Osteocyte (in vitro differentiated cells): ENCODE results near the gene FANK1. TPM values are rescaled to one million over a fixed set of nuclear protein-coding genes. Genes with fewer than 3 reads are reported as not detected.
"Not testable (repeated sequence)": the region's sequence is repeated elsewhere in the genome, so short reads cannot be mapped to it uniquely, and the experiment has no call there.

Experiments
- DNase-seq: peaks from one replicate; pipeline ENCODE4 v3.0.0; 2021; ENCODE audit warnings: mixed read lengths; ENCODE audit not compliant: unreplicated experiment; ENCODE audit errors: extremely low spot score
- H3K27ac Mint-ChIP-seq: one replicate; pipeline ENCODE4 v1.8.0; 2021; ENCODE audit warnings: mild to moderate bottlenecking, mixed read lengths; ENCODE audit not compliant: unreplicated experiment
- H3K27me3 Mint-ChIP-seq: one replicate; pipeline ENCODE4 v1.8.0; 2021; ENCODE audit warnings: mixed read lengths; ENCODE audit not compliant: unreplicated experiment
- H3K36me3 Mint-ChIP-seq: one replicate; pipeline ENCODE4 v1.8.0; 2021; ENCODE audit warnings: mixed read lengths; ENCODE audit not compliant: unreplicated experiment
- H3K4me1 Mint-ChIP-seq: one replicate; pipeline ENCODE4 v1.8.0; 2021; ENCODE audit warnings: mixed read lengths; ENCODE audit not compliant: unreplicated experiment
- H3K4me3 Mint-ChIP-seq: one replicate; pipeline ENCODE4 v1.8.0; 2021; ENCODE audit warnings: mild to moderate bottlenecking, moderate library complexity, mixed read lengths; ENCODE audit not compliant: unreplicated experiment
- H3K9me3 Mint-ChIP-seq: one replicate; pipeline ENCODE4 v1.8.0; 2021; ENCODE audit warnings: mixed read lengths; ENCODE audit not compliant: unreplicated experiment
- CTCF ChIP-seq: fragments of 200-600 bp; sonication (generic); IDR thresholded peaks from 2 replicates; pipeline ENCODE4 v1.5.0; 2021; ENCODE audit warnings: antibody characterized with exemption, mild to moderate bottlenecking, moderate library complexity
- total RNA-seq: library from RNA; stranded (reverse); gene quantifications from 2 replicates; pipeline ENCODE4 v1.2.1, GENCODE V29; 2021

The FANK1 gene
- total RNA-seq, 1 donor from 2014 or later, result 2.0 TPM

GRCh38 chr10:125926247-125926646 is 29.9 kb downstream of the FANK1 start:
- Mint-ChIP-seq H3K4me3 (no peak overlapping the region), H3K4me1 (peaks cover 3% of the 10 kb centered on the region), H3K27ac (no peak overlapping the region), H3K36me3 (no peaks in the 10 kb centered on the region), H3K9me3 (peaks cover under 1% of the 10 kb centered on the region), H3K27me3 (peaks cover 16% of the 10 kb centered on the region)
- DNase-seq, result no peak
- TF ChIP-seq CTCF, result no peak

DNA sequence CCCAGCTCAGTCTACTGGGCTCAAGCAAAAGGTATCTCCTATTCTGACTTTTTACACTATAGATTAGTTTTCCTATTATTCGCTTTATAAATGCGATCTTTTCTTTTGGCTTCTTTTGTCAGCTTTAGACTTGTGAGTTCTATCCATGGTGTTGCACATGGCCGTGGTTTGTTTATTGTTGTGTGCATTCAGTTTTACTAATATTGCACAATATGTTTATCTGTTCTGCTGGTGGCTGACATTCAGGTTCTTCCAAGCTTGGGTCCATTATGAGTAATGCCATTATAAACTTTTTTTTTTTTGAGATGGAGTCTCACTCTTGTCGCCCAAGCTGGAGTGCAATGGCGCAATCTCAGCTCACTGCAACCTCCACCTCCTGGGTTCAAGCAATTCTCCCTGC is 30.9 kb downstream of the FANK1 start:
- not testable (repeated sequence) for H3K4me1 Mint-ChIP-seq, H3K27ac Mint-ChIP-seq, H3K36me3 Mint-ChIP-seq, H3K9me3 Mint-ChIP-seq, H3K4me3 Mint-ChIP-seq, DNase-seq
- peaks cover 26% of the 10 kb centered on the region for H3K27me3 Mint-ChIP-seq

GRCh38 chr10:125928928-125929585 is 32.7 kb downstream of the FANK1 start:
- no peaks in the 10 kb centered on the region for H3K4me1 Mint-ChIP-seq
- H3K4me3 Mint-ChIP-seq, result no peak overlapping the region
- TF ChIP-seq CTCF, result no peak
- no peak overlapping the region for H3K27ac Mint-ChIP-seq
- H3K9me3 Mint-ChIP-seq, result peaks cover 8% of the 10 kb centered on the region
- DNase-seq, result no peak
- no peaks in the 10 kb centered on the region for H3K36me3 Mint-ChIP-seq
- H3K27me3 Mint-ChIP-seq, result peaks cover 42% of the 10 kb centered on the region

DNA sequence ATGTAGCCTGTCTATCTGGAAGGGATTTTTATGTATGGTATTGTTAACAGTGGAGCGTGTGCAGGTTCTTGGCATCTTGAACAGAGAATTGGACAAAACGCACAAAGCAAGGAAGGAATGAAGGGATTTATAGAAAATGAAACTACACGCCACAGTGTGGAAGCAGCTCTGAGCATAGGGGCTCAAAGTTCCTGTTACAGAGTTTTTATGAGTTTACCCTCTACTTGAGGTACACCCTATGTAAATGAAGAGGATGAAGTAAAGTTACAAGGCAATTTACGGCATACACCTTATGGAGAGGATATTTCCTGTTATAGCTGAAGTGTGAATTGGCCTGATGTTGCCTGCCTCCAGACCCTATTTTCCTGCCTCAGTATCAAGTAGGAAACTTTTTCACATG is 33.3 kb downstream of the FANK1 start:
- no peak for TF ChIP-seq CTCF
- H3K27me3 Mint-ChIP-seq, result peaks cover 42% of the 10 kb centered on the region
- peaks cover 2% of the 10 kb centered on the region for H3K4me1 Mint-ChIP-seq
- no peak overlapping the region for H3K4me3 Mint-ChIP-seq
- H3K27ac Mint-ChIP-seq, result no peak overlapping the region
- H3K9me3 Mint-ChIP-seq, result peaks cover 8% of the 10 kb centered on the region
- no peak for DNase-seq
- no peaks in the 10 kb centered on the region for H3K36me3 Mint-ChIP-seq

GRCh38 chr10:125933693-125934092 is 37.3 kb downstream of the FANK1 start:
- Mint-ChIP-seq H3K4me3 (no peak overlapping the region), H3K36me3 (no peaks in the 10 kb centered on the region), H3K9me3 (peaks cover 8% of the 10 kb centered on the region), H3K4me1 (peaks cover 2% of the 10 kb centered on the region), H3K27me3 (peaks cover 38% of the 10 kb centered on the region), H3K27ac (no peak overlapping the region)
- no peak for TF ChIP-seq CTCF
- no peak for DNase-seq
